Stimulated activated CD4-positive, alpha-beta T cell treated with anti-CD3 and anti-CD28 coated beads, Interleukin-4, amount 100 ng/mL, for 4 hours (primary cell): ENCODE data around the gene DGCR6L.
A peak's percentile ranks its signal among the peaks of the same experiment; 100 is the strongest.
"Not testable (repeated sequence)": the region's sequence is repeated elsewhere in the genome, so short reads cannot be mapped to it uniquely, and the experiment has no call there.

Experiments used
- DNase-seq, 2 experiments: peaks; one replicate each; pipeline ENCODE4 v3.0.0-alpha.2; 2020

The DGCR6L gene

DNA sequence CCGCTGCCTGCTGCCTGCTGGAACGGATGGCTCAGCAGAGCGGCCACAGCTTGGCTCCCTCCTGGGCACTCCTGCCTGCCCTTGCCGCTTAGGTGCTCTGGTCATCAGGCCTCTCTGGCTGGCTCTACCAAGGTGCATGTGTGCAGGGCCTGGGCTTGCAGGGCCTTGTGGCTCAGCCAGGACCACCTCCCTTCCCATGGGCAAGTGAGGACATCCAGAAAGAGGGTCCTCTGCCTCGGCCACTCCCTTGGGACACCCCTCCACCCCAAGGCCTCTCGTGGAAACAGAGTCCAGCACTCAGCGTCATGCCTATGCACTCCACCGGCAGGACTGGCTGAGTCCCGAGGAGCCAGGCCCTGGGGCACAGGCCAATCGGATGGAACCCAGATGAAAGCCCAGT, 45.5 kb downstream of the DGCR6L start:
- not testable (repeated sequence) for DNase-seq

DNA sequence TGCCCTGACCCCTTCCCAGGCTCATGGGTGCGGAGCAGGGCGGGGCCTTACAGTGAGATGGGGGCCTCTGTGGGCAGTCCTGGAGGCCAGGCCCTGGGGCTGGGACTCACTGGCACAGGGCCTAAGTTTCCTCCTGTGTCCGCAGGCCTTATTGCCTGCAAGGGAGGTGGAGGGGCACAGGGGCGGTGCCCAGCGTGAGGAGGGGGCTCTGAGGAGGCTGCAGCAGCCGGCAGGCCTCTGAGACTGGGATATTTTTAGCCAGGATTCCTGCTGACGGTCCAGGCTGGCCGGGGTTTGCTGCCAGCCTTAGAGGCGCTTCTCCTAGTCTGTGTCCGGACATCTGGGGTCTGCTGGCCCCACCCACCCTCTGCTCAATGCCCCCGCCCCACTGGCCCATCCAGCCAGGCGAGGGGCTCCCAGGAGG, 46.1 kb downstream of the DGCR6L start:
- DNase-seq = no peak

DNA sequence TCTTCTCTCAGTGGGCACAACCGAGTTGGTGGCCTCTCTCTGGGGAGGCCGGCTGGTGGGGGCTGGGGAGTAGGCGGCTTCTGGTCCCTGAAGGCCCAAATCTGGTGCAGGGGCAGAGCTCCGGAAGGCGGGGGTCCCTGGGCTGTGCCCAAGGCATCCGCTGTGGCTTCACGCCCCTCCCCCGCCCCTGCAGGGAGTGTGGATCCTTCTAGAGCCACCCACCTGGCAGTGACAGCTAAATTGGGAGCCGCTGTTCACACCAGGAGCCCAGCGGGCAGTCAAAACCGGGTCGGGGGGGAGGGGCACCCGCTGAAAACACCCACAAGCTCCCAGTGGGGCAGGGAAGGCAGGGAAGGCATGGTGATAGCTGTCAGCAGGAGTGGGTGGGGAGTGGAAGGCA, 47.2 kb downstream of the DGCR6L start:
- no peak for DNase-seq

DNA sequence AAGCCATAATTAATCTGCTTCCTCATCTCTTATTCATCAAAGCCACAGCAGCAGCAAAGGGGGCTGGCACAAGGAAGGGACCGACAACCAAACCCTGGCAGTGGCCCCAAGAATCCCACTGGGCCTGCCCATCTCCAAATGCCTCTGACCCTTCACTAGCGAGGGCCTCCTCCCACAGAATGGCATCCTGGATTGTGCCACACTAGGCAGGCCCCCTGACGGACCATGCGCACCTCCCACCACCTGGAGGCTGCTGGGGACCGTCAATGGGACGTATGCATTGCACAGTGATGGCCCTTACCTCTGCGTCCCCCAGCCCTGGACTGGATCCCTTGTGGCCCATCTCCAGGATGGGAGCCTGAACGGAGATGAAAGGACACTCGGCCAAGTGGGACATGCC, 47.7 kb downstream of the DGCR6L start:
- DNase-seq = no peak

DNA sequence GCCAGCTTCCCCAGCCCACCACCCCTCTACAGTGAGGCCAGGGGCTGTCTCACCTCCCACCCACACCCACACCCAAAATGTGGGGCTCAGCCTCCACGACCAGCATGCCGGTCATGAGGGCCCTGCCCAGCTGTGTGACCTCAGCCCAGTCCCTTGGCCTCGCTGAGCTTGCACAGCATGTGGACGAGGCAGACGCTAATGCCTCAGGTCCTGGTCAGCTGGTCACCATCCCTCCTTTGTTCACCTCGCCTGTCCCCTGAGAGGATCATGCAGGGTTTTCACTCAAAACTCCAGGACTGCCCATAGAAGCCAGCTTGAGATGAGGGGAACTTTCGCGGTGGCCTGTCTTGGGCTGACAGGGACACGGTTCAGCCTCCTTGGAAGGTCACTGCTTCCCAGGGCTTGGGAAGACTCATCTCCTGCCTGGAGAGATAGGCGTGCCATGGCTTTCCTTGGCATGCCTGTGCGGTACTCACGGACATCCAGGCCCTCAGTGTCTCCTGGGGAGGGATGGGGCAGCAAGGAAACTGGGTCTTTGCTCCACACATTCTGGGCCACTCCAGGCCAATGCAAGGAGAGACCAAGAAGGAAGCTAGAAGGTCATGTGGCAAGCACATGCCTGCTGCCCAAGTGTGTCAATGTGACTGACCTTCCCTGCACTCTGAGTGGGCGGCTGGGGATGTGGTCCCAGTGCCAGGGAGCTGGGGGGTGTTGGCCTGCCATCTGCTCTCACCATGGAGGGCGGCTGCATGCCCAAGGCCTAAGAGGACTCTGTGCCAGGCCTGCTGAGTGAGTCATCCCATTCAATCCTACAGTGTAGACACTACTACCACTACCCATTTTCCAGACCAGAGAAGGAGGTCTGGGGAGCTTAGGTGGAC, 48.5 kb downstream of the DGCR6L start:
- DNase-seq = no peak

DNA sequence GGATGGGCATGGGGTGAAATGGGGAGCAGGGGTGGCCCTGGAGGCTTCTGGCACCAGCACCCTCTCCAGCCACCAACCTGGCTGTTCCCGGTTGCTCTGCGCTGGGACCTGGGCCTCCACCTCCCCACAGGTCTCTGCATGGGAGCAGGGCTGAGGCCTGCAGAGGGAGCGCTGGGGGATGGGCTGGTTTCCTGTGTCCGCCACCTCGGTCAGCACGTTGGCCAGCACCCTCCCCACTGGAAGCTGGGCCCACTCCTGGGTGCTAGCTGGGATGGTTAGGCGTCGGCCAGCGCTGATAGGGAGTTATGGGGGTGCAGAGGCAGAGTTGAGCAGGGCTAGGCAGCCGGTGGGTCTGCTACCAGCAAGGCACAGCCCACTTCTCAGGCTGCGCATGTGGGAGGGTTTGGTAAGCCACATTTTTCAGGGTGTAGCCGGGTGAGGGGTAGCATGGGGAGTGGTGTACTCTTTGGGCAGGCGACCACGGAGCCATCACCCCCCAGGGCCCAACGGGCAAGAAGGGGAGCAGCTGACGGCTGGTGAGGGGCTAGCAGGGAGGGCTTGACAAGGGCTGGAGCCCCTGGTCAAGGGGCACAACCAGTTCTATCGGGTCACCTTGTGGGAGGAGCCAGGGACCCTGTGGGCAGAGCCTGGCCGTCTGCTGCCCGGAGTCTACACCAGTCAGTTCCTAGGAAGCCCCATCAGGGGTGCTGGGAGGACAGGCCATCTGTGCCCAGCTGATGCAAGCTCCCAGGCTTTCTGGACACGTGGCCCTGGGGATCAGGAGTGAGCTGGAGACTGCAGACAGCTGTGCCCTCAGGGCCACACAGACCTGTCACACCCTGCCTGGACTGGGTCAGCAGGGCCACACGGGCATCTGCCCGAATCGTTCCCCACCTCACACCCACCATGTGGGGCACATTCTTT, 49.4 kb downstream of the DGCR6L start:
- DNase-seq = not testable (repeated sequence)

DNA sequence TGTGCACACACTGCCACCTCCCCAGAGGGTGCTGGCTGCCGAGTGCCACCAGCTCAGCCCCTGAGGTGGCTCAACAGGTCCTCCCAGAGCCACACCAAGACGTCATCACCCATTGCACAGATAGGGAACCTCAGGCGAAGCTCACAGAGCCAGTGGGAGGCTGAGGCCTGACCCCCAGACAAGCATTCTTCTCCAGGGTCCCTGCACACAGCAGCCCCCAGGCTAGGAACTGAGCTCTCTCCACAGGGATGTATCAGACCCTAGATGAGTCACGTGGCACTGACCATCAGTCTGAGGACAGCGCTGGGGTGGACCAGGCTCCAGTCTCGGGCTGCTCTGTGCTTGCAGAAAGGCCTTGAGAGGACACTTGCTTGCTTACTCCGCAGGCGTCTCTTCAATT, 50.2 kb downstream of the DGCR6L start:
- DNase-seq = not testable (repeated sequence)

DNA sequence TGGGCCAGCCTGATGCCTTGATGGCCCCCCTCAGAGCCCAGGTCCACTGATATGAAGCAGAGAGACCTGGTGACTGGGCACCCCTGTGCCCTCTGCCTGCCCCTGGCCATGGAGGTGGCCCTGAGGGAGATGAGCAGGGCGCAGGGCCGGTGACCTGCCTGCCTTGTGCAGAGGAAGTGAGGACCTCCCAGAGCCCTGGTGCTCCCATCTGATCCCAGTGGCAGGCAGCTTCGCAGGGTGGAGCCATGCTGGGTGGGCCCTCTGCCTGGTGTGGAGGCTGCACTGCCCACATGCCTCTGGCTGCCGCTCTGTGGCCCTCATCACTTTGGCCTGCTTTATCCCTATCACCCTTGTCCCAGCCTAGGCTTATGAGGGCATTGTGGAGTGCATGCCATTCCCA, 50.7 kb downstream of the DGCR6L start:
- not testable (repeated sequence) for DNase-seq

DNA sequence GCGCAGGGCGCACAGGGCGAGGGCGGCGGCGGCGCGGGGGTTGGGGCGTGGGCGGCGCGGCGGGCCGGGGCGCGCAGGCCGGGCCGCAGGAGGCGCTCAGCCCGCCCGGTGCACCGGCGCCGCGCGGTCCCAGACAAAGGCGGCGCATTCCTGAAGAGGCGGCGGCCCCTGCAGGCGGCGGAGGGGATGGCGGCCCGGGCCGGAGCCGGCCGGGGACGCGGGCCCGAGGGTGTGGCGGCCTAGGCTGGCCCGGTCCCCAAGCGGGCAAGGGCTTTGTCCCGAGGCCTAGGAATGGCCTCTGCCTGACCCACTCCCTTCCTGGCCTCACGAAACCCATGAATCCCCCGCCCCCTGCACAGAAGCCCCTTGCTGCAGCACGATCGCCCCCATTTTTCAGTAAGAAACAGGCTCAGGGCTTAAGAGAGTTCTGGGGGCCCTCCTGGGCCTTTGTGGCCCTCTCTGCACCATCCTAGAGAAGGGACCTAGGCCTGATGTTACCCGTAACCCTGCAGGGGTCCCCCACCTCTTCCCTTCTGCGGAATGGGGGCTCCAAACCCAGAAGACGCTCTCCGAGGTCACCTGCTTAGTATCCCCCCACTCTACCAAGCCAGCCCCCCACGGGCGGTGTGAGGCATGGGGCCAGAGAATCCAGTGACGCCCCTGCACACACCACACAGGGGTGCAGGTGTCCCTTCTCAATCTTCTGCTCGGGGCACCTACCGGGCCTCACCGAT, 51.4 kb downstream of the DGCR6L start, which contains the start of gene RTN4R:
TSS of gene RTN4R (minus strand) at position 40 of the 734 bp plus-strand sequence. CDS start 226 bp downstream, outside the sequence.
- peak in 1 of 2 experiments; percentile 55 for DNase-seq

DNA sequence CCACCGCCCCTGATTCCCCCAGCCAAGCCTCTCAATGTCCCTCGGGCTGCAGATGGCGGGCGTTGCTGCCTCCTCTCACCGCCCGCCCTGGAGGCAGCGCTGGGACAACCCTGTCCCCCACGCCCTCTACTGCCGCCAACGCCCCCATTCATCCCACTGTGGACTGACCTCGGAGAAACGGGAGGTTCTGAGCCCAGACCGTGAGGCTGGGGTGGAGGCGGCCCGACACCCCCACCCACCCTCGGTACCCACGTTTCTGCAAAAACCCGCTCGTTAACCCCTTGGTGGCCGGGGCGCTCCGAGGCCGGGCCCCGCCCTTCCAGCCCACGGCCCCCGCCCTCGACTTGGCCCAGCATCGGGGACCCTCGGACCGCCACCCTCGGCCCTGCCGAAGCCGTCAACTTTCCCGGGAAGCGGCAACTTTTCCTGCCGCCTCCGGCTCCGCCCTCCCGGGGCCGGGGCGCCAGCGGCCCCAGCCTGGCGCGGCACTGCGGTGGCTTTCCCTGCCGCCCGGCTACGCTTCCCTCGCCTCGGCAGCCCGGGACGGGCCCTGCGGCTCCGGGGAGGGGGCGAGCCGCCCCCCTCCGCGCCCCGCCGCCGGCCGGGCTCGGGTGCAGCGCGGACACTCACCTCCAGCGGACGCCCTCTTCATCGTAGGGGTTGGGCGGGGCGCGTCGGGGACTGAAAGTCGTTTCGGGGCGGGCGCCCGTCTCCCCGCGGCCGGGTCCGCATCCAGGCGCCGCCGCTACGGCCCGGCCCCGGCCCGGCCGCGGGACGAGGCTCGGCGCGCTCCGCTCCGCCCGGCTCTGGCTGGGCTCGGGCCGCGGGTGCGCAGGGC, 52.2 kb downstream of the DGCR6L start:
- DNase-seq = no peak

DNA sequence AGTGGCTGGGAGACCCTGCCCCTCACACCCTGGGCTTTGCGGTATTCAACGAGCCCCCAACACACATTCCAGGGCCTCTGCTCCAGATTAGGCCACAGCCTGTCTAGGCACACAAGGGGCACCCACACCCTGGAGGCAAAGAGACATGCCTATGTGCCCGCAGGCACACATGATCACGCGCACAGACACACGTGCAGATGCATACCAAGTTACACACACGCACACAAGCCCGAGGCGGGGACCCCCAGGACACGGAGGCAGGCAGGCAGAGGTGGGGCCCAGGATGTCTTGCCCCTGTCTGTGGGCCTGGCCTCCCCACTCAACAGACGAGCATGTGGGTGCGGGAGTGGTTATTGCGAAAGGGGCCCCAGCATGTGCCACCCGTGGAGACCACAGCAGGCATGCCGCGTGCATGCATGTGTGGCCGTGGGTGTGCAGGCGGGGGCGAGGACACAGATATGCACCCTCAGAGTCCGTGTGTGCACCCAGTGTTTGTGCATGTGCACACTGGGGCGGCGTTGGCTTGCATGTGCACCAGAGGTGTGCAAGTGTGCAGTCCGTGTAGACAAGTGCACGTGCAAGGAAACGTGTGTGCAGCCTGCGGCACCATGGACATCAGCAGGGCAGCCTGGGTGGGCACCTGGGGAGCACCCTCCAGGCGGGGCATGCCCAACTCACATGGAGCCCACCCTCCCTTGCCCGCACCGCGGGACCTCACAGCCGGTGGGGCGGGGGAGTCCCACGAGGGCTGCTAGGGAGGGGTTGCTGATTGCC, 53.0 kb downstream of the DGCR6L start:
- not testable (repeated sequence) for DNase-seq

DNA sequence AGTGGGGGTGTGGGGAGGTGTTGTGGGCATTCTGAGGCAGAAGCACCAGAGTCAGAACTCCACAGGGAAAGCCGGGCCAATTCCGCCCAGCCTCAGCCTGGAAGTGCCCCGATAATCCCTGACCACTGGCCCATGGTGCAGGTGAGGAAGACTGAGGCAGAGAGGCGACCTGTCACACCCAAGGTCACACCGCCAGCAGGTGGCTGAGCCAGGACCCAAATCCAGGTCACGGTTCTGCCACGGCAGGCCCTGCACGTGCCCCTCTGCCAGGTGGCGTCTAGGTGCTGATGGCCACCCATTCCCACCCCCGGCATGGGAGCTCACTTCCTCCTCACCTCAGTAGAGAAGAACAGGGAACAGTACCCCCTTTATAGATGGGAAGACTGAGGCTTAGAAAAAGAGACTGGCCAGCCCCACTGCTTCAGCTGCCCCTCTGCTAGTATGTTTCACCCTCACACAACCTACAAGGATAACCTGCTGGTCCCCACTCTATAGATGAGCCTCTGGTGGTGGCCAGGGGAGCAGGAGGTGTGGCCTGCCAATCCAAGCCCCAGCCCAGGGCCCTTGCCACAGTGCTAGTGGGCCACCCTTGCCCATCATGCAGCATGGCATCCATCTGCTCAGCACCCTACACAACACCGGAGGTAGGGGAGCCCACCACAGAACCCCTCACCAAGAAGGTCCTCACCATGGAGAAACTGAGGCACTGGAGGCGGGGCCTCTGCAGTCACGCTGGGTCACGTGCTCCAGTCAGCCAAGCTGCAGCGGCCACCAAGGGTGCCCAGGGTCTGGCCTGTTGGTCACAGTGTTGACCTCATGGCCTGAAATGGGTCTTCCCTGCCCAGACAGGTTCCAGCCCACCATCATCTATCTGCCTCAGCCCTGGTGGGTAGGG, 53.8 kb downstream of the DGCR6L start:
- DNase-seq = not testable (repeated sequence)

DNA sequence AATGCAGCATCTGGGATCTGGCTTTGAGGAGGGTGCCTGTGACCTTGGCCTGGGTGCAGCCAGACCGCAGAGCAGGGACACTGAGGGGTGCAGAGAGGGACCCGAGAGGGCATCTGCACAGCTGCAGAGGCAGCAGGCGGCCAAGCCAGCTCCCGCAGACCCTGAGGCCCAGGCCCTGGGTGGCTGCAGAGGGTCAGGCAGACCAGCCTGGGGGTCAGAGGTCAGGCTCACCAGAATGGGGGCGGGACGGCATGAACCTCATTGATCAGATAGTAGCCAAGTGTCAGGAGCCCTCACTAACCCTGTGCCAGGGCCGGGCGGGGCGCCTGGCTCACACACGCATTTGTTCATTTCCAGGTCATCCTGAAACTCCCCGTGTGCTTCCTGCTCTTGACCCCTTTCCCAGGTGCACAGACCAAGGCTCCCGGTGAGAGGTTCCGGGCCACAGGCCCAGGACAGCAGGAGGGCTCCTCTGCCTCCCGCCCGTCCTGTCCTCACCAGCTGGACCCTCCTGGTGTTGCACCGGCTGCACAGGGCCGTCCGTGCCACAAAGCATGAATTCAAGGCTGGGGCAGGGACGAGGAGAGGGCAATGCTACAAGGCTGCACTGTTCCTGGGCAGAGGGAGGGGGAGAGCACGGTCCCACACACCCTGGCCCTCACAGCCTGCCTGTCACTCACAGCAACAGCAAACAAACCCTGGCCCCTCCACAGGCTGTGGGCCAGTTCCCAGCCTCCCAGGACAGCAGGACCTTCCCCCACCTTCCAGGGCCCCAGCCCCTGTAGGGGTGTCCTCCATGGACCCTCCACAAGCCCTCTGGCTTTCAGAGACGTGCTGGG, 55.0 kb downstream of the DGCR6L start:
- DNase-seq = no peak
